HepG2 (cell line): ENCODE results near the gene AMOTL2. TPM values are rescaled to one million over a fixed set of nuclear protein-coding genes. Genes with fewer than 3 reads are reported as not detected.

Experiments used
- ATAC-seq: fragments of 200-7000 bp; cut with Tn5 transposase; 3 replicates; pipeline ENCODE4 v1.9.1; 2020; ENCODE audit warnings: mild to moderate bottlenecking, moderate library complexity
- BruUV-seq: library from RNA; stranded (reverse); fragments of 400-500 nt; replicated peaks from 2 replicates; lab custom pipeline; 2021; lab: Mats Ljungman, UMichigan
- CTCF ChIA-PET: fragments of 300-600 bp; formaldehyde crosslinking; extraction: SDS; loops from one replicate; lab custom pipeline; 2021; ENCODE audit warnings: low total read pairs, inconsistent platforms, low intra/inter-chr PET ratio; lab: Yijun Ruan, JAX
- POLR2A ChIA-PET: fragments of 350-600 bp; sonication (Branson Sonifier 250); formaldehyde crosslinking; loops from one replicate; lab custom pipeline; 2020; ENCODE audit warnings: antibody characterized with exemption, inconsistent platforms; lab: Yijun Ruan, JAX
- DNase-seq: peaks from one replicate; pipeline ENCODE4 v3.0.0-alpha.2; 2015; ENCODE audit warnings: low spot score
- FAIRE-seq: peaks from 3 replicates; lab custom pipeline; 2011; peaks lifted over from hg19 to GRCh38; lab: Jason Lieb, UNC
- H2AFZ ChIP-seq: one replicate; pipeline ENCODE4 v1.6.1; 2011; ENCODE audit warnings: low read length, inconsistent platforms
- H3K27ac ChIP-seq: fragments of 300-600 bp; 3 replicates; pipeline ENCODE4 v1.8.0; 2011; ENCODE audit warnings: mixed run types, mild to moderate bottlenecking, mixed read lengths, low read length, inconsistent platforms; ENCODE audit not compliant: insufficient read depth; ENCODE audit errors: extremely low read length
- H3K27me3 ChIP-seq, 2 experiments: fragments of 200-600 bp in 1 of 2; 2 replicates in 1 of 2; 3 replicates in 1 of 2; pipeline versions ENCODE4 v1.6.0 to v1.8.0; 2011; ENCODE audit warnings: low read length in 2 of 2, mild to moderate bottlenecking in 2 of 2, moderate library complexity in 2 of 2, inconsistent platforms in 1 of 2; ENCODE audit not compliant: insufficient read depth in 2 of 2, control insufficient read depth in 1 of 2
- H3K36me3 ChIP-seq, 2 experiments: fragments of 200-600 bp in 1 of 2; replicated peaks in 1 of 2; 2 replicates in 1 of 2; 3 replicates in 1 of 2; pipeline versions ENCODE4 v1.5.1 to v1.8.0; 2011; ENCODE audit warnings: low read length in 2 of 2, inconsistent platforms in 1 of 2; ENCODE audit not compliant: insufficient read depth in 2 of 2, control insufficient read depth in 1 of 2
- H3K4me1 ChIP-seq: 2 replicates; pipeline ENCODE4 v1.5.1; 2012; ENCODE audit warnings: low read length, inconsistent platforms; ENCODE audit not compliant: insufficient read depth
- H3K4me2 ChIP-seq: 2 replicates; pipeline ENCODE4 v1.6.0; 2011; ENCODE audit warnings: low read depth, low read length, inconsistent platforms
- H3K4me3 ChIP-seq, 3 experiments: fragments of 200-600 bp in 1 of 3; sonication (generic), shearing (Covaris generic) in 1 of 3; replicated peaks in 1 of 3; 2 replicates each; pipeline ENCODE4 v1.5.1; 2011 to 2016; ENCODE audit warnings: low read length in 3 of 3, inconsistent platforms in 2 of 3, low read depth in 2 of 3, mild to moderate bottlenecking in 2 of 3, control low read depth in 1 of 3, mixed read lengths in 1 of 3; ENCODE audit not compliant: insufficient read depth in 1 of 3
- H3K79me2 ChIP-seq: one replicate; pipeline ENCODE4 v1.6.1; 2011; ENCODE audit warnings: low read length, inconsistent platforms; ENCODE audit not compliant: insufficient read depth
- H3K9ac ChIP-seq: 2 replicates; pipeline ENCODE4 v1.6.0; 2011; ENCODE audit warnings: mild to moderate bottlenecking, low read depth, low read length, inconsistent platforms; ENCODE audit not compliant: insufficient read depth
- H3K9me3 ChIP-seq: 2 replicates; pipeline ENCODE4 v1.5.1; 2012; ENCODE audit warnings: mild to moderate bottlenecking, low read length
- H4K20me1 ChIP-seq: 2 replicates; pipeline ENCODE4 v1.6.0; 2011; ENCODE audit warnings: inconsistent platforms, mild to moderate bottlenecking, low read length, moderate library complexity; ENCODE audit not compliant: insufficient read depth
- CCDC6 ChIP-seq: sonication (generic); formaldehyde crosslinking; IDR thresholded peaks from 2 replicates; pipeline ENCODE4 v1.8.1; 2022; ENCODE audit warnings: mild to moderate bottlenecking, missing genetic modification reagents, moderate library complexity
- ERF ChIP-seq: IDR thresholded peaks from 2 replicates; pipeline ENCODE4 v1.6.1; 2018; ENCODE audit warnings: missing biosample characterization, missing genetic modification reagents
- ZNF7 ChIP-seq: IDR thresholded peaks from 2 replicates; pipeline ENCODE4 v1.6.1; 2016; ENCODE audit warnings: missing biosample characterization, missing genetic modification reagents
- WGBS: methylation state at CpG from one replicate; pipeline ENCODE4 v1.1.6; 2017; ENCODE audit warnings: low lambda C conversion rate; 5-methylcytosine and 5-hydroxymethylcytosine counted together
- in situ Hi-C: cut with HindIII; loops from 2 replicates; pipeline ENCODE4 v1.10.0; 2017; ENCODE audit warnings: low pct_unique_long_range_greater_than_20kb; ENCODE audit not compliant: extremely low pct_ligation_motif_present
- intact Hi-C: fragments of 100-400 bp; cut with micrococcal nuclease; formaldehyde crosslinking; loops from one replicate; pipeline ENCODE4 v1.10.0; 2022; ENCODE audit not compliant: unreplicated experiment
- polyA plus RNA-seq, 8 experiments: library from polyadenylated mRNA; depleted of rRNA in 3 of 8; stranded (reverse) in 7 of 8; unstranded in 1 of 8; fragments of >200 nt; fragmentation: Illumina TruSeq in 4 of 8; extraction: Trizol in 4 of 8; gene quantifications; 2 replicates each; pipeline versions ENCODE4 v1.2.1 to v1.2.3, GENCODE V29; 2011 to 2016; ENCODE audit warnings: low read depth in 4 of 8, missing spikeins in 1 of 8, mixed read lengths in 1 of 8; ENCODE audit not compliant: insufficient read depth in 1 of 8
- total RNA-seq, 5 experiments: library from RNA; depleted of rRNA; stranded (reverse); fragments of >200 nt; fragmentation: Illumina TruSeq; extraction: Trizol; gene quantifications; 2 replicates each; pipeline ENCODE4 v1.2.3, GENCODE V29; 2016; ENCODE audit warnings: low read depth in 1 of 5
- TF ChIP-seq, protein P1 (sequence below): sonication (generic); formaldehyde crosslinking; IDR thresholded peaks from 2 replicates; pipeline ENCODE4 v1.4.0; 2020; ENCODE audit warnings: missing genetic modification reagents; ENCODE audit errors: not compliant biosample characterization

Gene AMOTL2
- total and polyA plus RNA-seq, 2 of the 13 experiments (the other 11 are each of a cell fraction or from before 2014, with no cell fraction given), result 17.3 to 18.5 TPM

DNA sequence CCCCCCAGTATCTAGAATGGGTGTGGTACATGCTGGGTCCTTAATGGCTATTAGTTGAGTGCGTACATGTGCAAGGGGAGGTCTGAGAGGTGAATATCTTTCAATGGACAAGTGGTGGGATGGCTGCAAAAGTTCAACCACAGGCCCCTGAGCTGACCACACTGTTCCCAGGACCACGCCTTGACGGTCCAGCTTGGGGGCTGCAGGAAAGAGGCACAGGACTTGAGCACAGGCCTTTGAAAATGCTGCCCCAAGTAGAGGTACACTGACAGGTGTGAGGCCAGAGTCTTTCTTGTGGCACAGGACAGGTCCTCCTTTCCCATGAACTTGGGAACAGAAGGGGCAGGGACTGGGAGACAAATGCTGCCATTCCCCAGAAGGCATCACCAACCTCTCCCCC, 24.0 kb downstream of the AMOTL2 start (continued):
- no peak for TF ChIP-seq ERF (CRISPR knock-in tag)

DNA sequence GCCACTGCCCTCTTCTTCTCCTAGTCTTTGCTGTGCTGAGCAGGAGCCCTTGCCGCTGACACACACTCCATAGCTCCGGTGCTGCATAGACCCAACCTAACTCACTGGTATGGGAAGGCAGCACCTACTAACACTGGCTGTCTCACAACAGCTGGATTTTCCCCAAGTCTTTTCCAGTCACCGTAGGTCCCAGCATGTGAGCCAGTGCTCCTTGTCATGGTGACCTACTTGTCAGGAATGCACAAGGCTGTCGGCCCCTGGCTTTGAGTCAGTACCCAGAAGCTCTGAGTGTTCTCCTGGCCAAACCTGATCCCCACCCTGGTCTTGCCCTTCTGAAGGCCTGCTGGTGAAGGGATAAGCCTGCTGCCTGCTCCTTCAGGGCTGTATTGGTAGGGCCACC, 25.7 kb downstream of the AMOTL2 start:
- H3K27me3 ChIP-seq, result no peaks in the 10 kb centered on the region
- 83% methylated on average over 4 of the region's 4 CpGs for WGBS
- H3K79me2 ChIP-seq, result no peaks in the 10 kb centered on the region
- no peak for FAIRE-seq
- ATAC-seq, result no peak
- BruUV-seq, result no TSS peak
- DNase-seq, result no peak
- POLR2A ChIA-PET, result no interaction called here
- no peak overlapping the region for H2AFZ ChIP-seq
- TF ChIP-seq ZNF7 (CRISPR knock-in tag), result no peak
- in situ Hi-C loops (no loop called here), intact Hi-C loops (no loop called here)
- no peak overlapping the region for H3K4me2 ChIP-seq
- peaks cover 10% of the 10 kb centered on the region for H3K9me3 ChIP-seq
- H3K4me3 ChIP-seq, result no peak overlapping the region
- peaks cover 36% of the 10 kb centered on the region for H3K4me1 ChIP-seq
- no peaks in the 10 kb centered on the region for H4K20me1 ChIP-seq
- no peaks in the 10 kb centered on the region for H3K36me3 ChIP-seq
- H3K27ac ChIP-seq, result no peak overlapping the region
- CTCF ChIA-PET, result no interaction called here
- no peak overlapping the region for H3K9ac ChIP-seq

DNA sequence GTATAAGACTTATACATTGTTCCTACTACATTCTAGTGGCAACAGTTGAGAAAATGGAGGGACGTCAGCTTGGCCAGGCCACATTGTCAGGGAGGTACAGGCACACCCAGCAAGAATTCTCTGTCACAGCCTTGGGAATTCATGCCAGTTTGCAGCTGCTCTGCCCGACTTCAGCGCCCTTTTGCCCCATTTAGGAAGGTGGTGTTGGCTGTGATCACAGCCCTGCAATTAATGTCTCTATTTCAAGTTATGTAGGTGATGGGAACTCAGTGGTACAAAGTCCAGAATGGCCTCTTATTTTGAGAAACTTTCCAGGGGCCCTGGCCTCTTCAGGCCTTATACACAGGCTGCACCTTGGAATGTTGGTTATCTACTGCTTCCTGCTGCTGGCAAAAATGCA, 26.7 kb downstream of the AMOTL2 start:
- H3K36me3 ChIP-seq, result no peaks in the 10 kb centered on the region
- DNase-seq (no peak), ATAC-seq (no peak), FAIRE-seq (no peak)
- in situ Hi-C loops (no loop called here), intact Hi-C loops (no loop called here)
- H2AFZ ChIP-seq, result no peak overlapping the region
- no peaks in the 10 kb centered on the region for H3K27me3 ChIP-seq
- 74% methylated on average over 3 of the region's 3 CpGs for WGBS
- no peak for TF ChIP-seq CCDC6 (CRISPR knock-in tag)
- TF ChIP-seq, protein P1, sequence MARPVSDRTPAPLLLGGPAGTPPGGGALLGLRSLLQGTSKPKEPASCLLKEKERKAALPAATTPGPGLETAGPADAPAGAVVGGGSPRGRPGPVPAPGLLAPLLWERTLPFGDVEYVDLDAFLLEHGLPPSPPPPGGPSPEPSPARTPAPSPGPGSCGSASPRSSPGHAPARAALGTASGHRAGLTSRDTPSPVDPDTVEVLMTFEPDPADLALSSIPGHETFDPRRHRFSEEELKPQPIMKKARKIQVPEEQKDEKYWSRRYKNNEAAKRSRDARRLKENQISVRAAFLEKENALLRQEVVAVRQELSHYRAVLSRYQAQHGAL (CRISPR knock-in tag), result no peak
- H3K9me3 ChIP-seq, result peaks cover 10% of the 10 kb centered on the region
- ChIA-PET POLR2A (no interaction called here), CTCF (no interaction called here)
- no peak overlapping the region for H3K27ac ChIP-seq
- no peaks in the 10 kb centered on the region for H3K79me2 ChIP-seq
- H3K9ac ChIP-seq, result no peak overlapping the region
- no peak overlapping the region for H3K4me2 ChIP-seq
- H3K4me1 ChIP-seq, result peaks cover 27% of the 10 kb centered on the region
- H4K20me1 ChIP-seq, result no peaks in the 10 kb centered on the region
- H3K4me3 ChIP-seq, result no peak overlapping the region
- BruUV-seq, result no TSS peak
